Measurements from ENCODE around the gene TRIM31. TPM values are rescaled to one million over a fixed set of nuclear protein-coding genes. Genes with fewer than 3 reads are reported as not detected.
"Not testable (repeated sequence)": the region's sequence is repeated elsewhere in the genome, so short reads cannot be mapped to it uniquely, and the experiment has no call there.

The TRIM31 gene
- polyA plus RNA-seq, 6 donors from 2014 or later = not detected

DNA sequence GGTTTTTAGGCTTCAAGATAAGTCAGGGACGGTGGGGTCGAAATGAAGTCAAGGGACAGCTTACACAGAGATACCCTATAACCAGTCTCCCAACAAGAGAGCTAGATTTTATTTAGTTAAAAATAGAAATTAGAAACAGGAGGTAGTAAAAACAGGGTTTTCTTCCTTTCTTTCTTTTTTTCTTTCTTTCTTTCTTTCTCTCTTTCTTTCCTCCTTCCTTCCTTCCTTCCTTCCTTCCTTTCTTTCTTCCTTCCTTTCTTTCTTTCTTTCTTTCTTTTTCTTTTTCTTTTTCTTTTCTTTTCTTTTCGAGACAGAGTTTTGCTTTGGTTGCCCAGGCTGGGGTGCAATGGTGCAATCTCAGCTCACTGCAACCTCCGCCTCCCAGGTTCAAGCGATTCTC lies 5.8 kb upstream of the TRIM31 start:
- H3K27ac Mint-ChIP-seq; H3K36me3 Mint-ChIP-seq; DNase-seq; H3K4me1 Mint-ChIP-seq; ATAC-seq (ENCODE audit: low read depth in 2 of 2); H3K9me3 Mint-ChIP-seq: not testable (repeated sequence)
- Mint-ChIP-seq H3K4me3 (peak overlapping the region in 1 of 8 donors; percentile 65), H3K27me3 (peaks cover 36 to 75% (median 59%) of the 10 kb centered on the region in 3 donors)

DNA sequence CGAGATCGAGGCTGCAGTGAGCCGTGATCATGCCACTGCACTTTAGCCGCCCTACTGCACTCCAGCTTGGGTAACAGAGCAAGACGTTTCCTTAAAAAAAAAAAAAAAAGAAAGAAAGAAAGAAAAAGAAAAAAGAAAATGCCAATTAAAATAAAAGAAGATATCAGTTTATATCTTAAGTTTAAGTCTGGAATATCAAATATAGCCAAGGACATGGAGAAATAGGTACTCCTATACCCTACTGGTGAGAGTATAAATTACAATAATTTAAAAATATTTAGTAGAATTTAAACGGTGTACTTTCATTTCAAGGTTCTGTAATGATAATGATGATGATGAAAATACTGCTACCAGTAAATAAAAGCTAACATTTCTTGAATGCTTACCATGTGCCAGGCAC lies 3.8 kb upstream of the TRIM31 start:
- H3K4me1 Mint-ChIP-seq = peaks cover 0 to 4% (median 0%) of the 10 kb centered on the region in 3 donors
- no peak for DNase-seq
- H3K27ac Mint-ChIP-seq = no peak overlapping the region
- H3K27me3 Mint-ChIP-seq = peaks cover 39 to 74% (median 58%) of the 10 kb centered on the region in 3 donors
- H3K4me3 Mint-ChIP-seq = no peak overlapping the region
- no peaks in the 10 kb centered on the region for H3K36me3 Mint-ChIP-seq
- no peak for ATAC-seq (ENCODE audit: low read depth in 2 of 2)
- no peaks in the 10 kb centered on the region for H3K9me3 Mint-ChIP-seq

DNA sequence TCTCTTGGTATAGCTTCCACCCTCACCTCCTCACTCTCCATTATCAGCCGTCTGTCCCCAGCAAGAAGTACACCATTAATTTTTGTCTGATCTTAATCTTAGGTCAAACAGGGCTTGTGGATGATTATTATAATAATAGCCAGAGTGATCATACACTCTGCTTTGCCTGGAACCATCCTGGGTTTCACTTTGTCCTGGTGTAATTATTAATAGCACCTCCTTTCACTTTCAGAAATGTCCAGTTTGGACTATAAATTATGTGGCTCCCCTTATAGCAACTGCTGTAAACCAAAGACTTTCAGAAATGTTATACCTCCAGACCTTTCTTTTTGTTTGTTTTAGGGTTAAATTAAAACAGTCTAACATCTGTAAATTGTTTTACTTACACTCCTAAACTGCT lies 951 bp upstream of the TRIM31 start:
- DNase-seq (no peak), ATAC-seq (ENCODE audit: low read depth in 2 of 2) (no peak)
- Mint-ChIP-seq H3K27me3 (peaks cover 44 to 69% (median 47%) of the 10 kb centered on the region in 3 donors), H3K36me3 (no peaks in the 10 kb centered on the region), H3K4me1 (peaks cover 0 to 4% (median 0%) of the 10 kb centered on the region in 3 donors), H3K9me3 (no peaks in the 10 kb centered on the region), H3K4me3 (no peak overlapping the region), H3K27ac (no peak overlapping the region)

DNA sequence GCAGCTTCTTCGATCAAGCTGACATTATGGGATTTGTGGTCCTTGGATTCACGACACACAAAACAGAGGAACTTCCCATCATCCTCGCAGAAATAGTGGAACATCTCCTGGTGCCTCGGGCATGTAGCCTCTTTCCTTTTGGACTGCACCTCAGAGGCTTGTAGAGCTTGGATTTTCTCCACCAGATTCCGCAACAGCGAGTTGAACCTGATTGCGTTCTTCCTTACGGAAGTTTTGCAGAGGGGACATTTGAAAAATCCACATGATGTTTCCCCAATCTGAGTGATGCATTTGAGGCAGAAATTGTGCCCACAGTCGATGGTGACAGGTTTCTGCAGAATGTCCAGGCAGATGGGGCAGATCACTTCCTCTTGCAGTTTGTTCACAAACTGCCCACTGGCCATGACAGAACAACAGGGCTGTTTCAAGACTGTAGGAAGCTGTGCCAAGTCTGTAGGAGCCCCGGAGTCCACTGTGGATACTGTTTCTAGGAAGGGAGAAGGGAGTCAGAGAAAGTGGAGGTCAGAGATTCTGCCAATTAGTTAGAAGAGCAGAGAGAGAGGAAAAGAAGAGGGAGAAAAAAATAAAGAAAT lies 392 bp downstream of the TRIM31 start:
- Mint-ChIP-seq H3K9me3 (peaks cover 0 to 2% (median 0%) of the 10 kb centered on the region in 7 donors), H3K4me1 (peaks cover 0 to 4% (median 0%) of the 10 kb centered on the region in 3 donors), H3K4me3 (no peak overlapping the region), H3K27me3 (peaks cover 48 to 72% (median 49%) of the 10 kb centered on the region in 3 donors), H3K36me3 (no peaks in the 10 kb centered on the region), H3K27ac (no peak overlapping the region)
- DNase-seq (no peak), ATAC-seq (ENCODE audit: low read depth in 2 of 2) (no peak)

DNA sequence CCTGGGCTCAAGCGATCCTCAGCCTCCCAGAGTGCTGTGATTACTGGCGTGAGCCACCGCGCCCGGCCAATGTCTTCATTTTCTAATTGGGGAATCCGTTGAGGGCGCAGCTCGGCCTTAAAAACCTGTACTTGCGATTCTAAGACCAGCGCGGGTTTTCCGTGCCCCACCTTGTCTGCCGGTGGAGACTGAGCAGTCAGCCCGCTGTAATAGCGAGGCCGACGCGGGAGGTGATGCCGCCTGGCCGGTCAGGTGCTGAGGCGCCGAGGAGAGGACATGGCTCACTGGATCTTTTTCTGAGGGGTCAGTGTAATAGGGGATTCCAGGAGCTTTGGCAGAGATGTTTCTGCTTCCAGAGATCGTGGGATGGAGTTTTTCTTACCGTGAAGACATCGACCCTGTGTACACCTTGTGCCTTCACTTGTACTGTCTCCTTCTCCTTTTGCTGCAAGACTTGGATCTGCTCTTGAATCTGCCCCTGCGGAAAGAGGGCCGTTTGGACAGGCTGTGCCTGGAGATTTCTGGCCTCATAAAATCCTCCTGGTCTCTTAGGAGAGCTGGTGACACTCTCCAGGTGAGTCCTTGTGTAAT lies 1.5 kb downstream of the TRIM31 start:
- Mint-ChIP-seq H3K36me3 (no peaks in the 10 kb centered on the region), H3K27me3 (peaks cover 52 to 69% (median 60%) of the 10 kb centered on the region in 3 donors), H3K4me1 (peaks cover 0 to 4% (median 0%) of the 10 kb centered on the region in 3 donors), H3K4me3 (no peak overlapping the region), H3K9me3 (peaks cover 0 to 3% (median 0%) of the 10 kb centered on the region in 7 donors), H3K27ac (no peak overlapping the region)
- ATAC-seq (ENCODE audit: low read depth in 2 of 2) (no peak), DNase-seq (no peak)

DNA sequence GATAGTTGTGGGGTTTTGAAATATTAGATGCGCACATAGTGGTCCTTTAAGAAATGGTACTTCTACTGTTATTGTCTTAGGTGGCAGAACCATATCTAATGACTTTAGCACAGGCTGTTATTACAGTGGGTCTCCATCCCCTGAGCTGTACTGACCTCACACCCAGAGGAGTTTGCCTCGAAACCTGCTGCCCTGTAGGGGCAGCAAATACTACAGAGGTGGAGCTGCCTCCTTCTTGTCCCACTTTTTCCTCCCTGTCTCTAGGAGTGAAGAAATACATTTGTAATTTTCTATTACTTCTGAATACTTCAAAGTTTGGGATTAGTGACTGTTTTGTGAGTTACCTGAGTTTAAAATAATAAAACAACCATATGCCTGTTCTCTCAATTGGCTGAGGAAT lies 8.2 kb downstream of the TRIM31 start:
- Mint-ChIP-seq H3K27ac (no peak overlapping the region), H3K9me3 (peaks cover 0 to 8% (median 0%) of the 10 kb centered on the region in 7 donors), H3K36me3 (no peaks in the 10 kb centered on the region), H3K27me3 (peaks cover 52 to 70% (median 53%) of the 10 kb centered on the region in 3 donors), H3K4me3 (no peak overlapping the region), H3K4me1 (peaks cover 30 to 36% (median 32%) of the 10 kb centered on the region in 3 donors)
- ATAC-seq (ENCODE audit: low read depth in 2 of 2) (no peak), DNase-seq (no peak)

DNA sequence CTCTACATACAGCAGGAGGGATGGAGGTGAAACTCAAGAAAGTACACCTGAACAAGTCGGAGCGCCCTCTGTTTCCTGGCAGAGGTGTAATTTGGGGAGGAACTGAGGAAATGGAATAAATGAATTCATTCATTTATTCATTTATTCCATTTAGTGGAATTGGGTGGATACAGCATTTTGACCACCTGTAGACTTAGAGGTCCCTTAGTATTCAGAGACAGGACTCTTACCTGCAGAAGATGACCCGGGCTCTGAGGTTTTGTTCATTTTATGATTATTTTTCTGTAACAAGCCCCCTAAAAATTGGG lies 9.1 kb downstream of the TRIM31 start:
- H3K4me1 Mint-ChIP-seq = peaks cover 30 to 36% (median 32%) of the 10 kb centered on the region in 3 donors
- H3K4me3 Mint-ChIP-seq = peak overlapping the region; percentile 76 to 96 (median 92)
- ATAC-seq (ENCODE audit: low read depth in 2 of 2) (no peak), DNase-seq (no peak)
- peaks cover 55 to 75% (median 59%) of the 10 kb centered on the region in 3 donors for H3K27me3 Mint-ChIP-seq
- H3K9me3 Mint-ChIP-seq = peaks cover 0 to 8% (median 0%) of the 10 kb centered on the region in 7 donors
- peak overlapping the region in 2 of 6 donors; percentile 85 to 90 for H3K27ac Mint-ChIP-seq
- no peaks in the 10 kb centered on the region for H3K36me3 Mint-ChIP-seq

DNA sequence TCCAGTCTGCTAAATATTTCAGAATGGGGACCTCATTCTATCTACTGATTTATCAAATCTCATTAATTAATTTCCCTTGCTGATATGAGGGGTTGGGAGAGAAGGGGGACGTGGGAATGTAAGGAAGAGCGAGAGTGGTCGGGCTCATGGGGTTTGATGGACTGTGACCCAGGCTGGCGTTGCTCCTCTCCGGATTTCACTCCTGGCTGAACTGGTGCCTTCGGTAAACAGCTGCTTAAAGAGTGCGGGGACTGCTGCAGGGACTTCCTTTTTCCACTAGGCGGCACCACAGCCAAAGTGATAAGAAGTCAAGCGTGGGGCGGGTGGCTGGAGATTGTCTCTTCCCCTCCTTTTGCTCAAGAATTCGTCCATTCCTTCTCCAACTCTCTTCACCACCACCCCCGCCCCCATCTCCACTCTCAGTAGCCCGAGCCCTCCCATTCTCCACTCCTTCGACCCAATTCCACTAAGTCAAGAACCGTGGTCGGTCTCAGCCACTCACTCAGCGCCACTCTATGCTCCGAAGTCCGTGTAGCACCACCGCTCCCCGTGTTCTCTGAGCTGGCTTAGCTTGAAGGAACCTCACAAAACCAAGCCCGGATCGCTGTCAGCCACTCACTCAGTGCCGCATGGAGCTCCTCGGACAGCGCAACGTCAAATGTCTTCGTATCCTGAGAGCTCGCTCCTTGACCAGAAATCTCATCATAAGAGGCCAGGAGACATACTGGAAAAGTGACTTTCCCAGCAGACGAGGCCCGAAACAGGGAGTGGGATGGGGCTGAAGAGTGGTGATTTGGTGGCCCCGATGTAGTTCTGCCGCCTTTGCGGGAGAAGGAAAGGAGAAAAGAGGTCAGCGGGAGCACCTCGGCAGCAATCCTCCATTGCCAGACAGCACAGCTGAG lies 9.7 kb downstream of the TRIM31 start:
- peaks cover 35 to 36% (median 35%) of the 10 kb centered on the region in 3 donors for H3K4me1 Mint-ChIP-seq
- peak; percentile 83 to 86 for ATAC-seq (ENCODE audit: low read depth in 2 of 2)
- H3K9me3 Mint-ChIP-seq = peaks cover 0 to 8% (median 0%) of the 10 kb centered on the region in 7 donors
- peak; percentile 77 for DNase-seq
- peak overlapping the region in 5 of 6 donors; percentile 39 to 90 (median 72) for H3K27ac Mint-ChIP-seq
- H3K4me3 Mint-ChIP-seq = peak overlapping the region; percentile 76 to 96 (median 92)
- H3K27me3 Mint-ChIP-seq = peaks cover 55 to 75% (median 59%) of the 10 kb centered on the region in 3 donors
- no peaks in the 10 kb centered on the region for H3K36me3 Mint-ChIP-seq

DNA sequence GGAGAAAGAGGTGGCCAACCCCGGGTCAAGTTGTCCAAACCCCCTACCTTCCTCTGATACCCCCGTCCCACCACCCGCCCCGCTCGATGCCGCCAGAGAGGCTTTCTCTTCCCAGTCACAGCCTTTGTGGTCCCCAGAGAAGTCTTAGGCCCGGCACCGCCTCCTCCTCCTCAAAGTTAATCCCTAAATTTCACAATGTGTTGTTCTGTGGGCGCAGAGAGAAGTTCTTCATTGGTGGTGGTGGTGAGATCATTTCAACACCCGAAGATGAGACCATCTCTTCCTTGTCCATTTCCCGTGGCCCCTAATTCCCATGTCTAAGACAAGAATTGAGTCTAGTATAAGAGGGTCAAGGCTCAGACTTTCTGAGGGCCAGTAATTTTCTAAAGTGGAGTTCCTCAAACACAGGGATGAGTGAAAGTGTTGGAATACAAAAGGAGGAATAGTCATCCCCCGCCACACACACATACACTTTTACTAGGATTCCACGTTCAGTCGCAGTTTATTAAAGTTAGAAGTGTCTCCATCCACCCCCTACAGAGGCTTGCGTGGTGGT lies 10.4 kb downstream of the TRIM31 start:
- Mint-ChIP-seq H3K27ac (peak overlapping the region in 3 of 6 donors; percentile 27 to 39 (median 39)), H3K36me3 (no peaks in the 10 kb centered on the region), H3K4me3 (peak overlapping the region; percentile 76 to 96 (median 92)), H3K9me3 (peaks cover 0 to 7% (median 0%) of the 10 kb centered on the region in 7 donors), H3K27me3 (peaks cover 55 to 75% (median 60%) of the 10 kb centered on the region in 3 donors), H3K4me1 (peaks cover 35 to 36% (median 35%) of the 10 kb centered on the region in 3 donors)
- peak; percentile 18 for ATAC-seq (ENCODE audit: low read depth in 2 of 2)
- no peak for DNase-seq

DNA sequence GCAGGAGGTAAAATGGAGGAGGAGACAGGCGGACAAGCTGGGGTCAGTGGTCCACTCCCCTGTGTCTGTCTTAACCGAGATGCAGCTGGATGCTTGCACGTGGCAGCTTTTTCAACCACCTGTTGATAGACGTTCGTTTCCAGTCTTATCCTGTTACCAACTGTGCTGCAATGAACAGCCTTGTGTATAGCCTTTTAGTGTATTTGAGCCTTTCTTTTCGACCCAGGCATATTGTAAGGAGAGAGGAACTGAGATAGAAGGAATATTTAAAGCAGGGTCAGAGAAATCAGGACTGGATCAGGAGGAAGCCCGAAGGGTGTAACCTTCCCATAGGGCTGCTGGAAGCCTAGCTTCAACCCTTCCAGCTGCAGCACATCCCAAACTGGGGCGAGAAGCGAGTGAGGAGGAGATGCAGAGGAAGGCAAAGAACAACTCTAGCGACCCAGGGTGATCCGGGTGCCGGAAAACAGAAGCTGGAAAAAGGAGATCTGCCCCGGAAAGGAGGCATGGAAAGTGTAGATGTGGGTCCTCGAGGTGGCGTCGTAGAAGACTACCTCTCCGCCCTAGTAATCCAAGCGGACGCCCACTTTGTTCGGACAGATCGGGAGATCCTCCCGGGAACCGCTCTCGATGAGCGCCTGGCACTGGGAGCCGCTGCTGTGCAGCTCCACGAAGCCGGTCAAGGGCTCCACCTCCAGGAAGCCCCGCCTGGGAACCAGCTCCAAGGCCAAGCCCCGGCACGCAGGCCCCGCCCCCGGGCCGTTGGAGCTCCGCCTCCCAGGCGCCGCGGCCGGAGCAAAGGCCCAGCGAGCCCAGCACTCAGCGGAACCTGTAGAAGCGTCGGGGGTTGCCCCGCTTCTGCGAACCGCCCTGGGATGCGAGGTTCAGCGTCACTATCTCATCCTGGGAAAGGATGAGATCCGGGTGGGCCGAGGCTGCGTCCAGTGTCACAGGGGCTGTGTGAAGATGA lies 11.2 kb downstream of the TRIM31 start:
- Mint-ChIP-seq H3K27me3 (peaks cover 60 to 75% (median 63%) of the 10 kb centered on the region in 3 donors), H3K4me1 (peaks cover 35 to 39% (median 36%) of the 10 kb centered on the region in 3 donors), H3K27ac (peak overlapping the region in 2 of 6 donors; percentile 79 to 88), H3K4me3 (peak overlapping the region; percentile 73 to 96 (median 87)), H3K36me3 (no peaks in the 10 kb centered on the region), H3K9me3 (peaks cover 0 to 5% (median 0%) of the 10 kb centered on the region in 7 donors)
- ATAC-seq (ENCODE audit: low read depth in 2 of 2) (peak in 1 of 2 donors; percentile 12), DNase-seq (peak; percentile 29)

DNA sequence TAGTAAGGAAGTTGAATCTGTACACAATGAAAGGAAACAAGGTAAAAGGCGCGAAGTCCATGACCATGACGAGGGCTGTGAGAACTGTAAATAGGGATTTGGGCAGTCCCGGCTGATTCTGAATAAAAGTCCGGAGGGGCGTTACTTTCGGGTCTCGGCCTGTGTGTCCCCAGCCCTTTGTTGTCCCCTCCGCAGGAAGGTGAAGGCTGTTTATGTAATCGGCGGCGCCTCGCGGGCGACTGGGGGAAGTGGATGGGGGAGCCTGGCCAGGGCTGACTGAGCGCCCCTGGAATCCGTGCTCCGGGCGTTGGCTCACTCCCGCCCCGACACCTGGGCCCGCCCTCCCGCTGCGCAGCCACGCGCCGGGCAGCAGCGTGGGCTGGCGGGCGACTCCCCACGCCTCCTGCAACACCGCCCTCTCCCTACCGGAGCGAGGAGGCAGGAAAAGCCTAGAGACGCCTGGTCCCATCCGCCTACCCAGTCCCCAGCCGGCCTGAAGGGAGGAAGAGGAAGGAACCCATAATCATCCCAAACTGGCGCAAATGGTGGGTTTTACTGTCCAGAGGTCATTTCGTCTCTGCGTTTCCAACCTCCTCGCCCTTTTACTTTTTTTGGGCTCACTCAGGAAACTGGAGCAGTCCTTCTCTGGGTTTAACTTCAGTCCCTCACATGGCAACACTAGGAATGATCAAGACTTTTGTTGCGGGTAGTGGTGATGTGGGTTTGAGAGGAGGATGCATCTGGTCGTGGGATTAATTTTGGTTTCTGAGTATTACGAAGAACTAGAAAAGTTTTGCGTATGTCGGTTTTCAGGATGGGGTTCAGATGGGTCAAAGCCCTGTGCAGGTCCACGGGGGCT lies 12.1 kb downstream of the TRIM31 start:
- Mint-ChIP-seq H3K4me1 (peaks cover 35 to 39% (median 36%) of the 10 kb centered on the region in 3 donors), H3K27me3 (peaks cover 63 to 72% (median 66%) of the 10 kb centered on the region in 3 donors), H3K9me3 (peaks cover 0 to 5% (median 0%) of the 10 kb centered on the region in 7 donors), H3K36me3 (no peaks in the 10 kb centered on the region), H3K27ac (peak overlapping the region in 2 of 6 donors; percentile 39 to 80), H3K4me3 (peak overlapping the region; percentile 73 to 96 (median 87))
- DNase-seq = no peak
- peak in 1 of 2 donors; percentile 15 for ATAC-seq (ENCODE audit: low read depth in 2 of 2)
